Endothelial cell of umbilical vein (primary cell): ENCODE data around the gene HDAC4. TPM values are rescaled to one million over a fixed set of nuclear protein-coding genes. Genes with fewer than 3 reads are reported as not detected.

Source experiments
- BruUV-seq: library from RNA; stranded (reverse); fragments of 400-500 nt; replicated peaks from 2 replicates; lab custom pipeline; 2021; lab: Mats Ljungman, UMichigan
- CTCF ChIA-PET: fragments of 300-600, 350-600 bp; sonication (Branson Sonifier 250); formaldehyde crosslinking; loops from one replicate; lab custom pipeline; 2021; ENCODE audit warnings: antibody characterized with exemption, inconsistent platforms; lab: Charles Lee
- POLR2A ChIA-PET: fragments of 300-600, 350-600 bp; sonication (Branson Sonifier 250); formaldehyde crosslinking; loops from one replicate; lab custom pipeline; 2021; ENCODE audit warnings: antibody characterized with exemption, inconsistent platforms; lab: Charles Lee
- DNase-seq: peaks from one replicate; pipeline ENCODE4 v3.0.0-alpha.2; 2011; ENCODE audit warnings: low read depth, low spot score
- FAIRE-seq: peaks from 2 replicates; lab custom pipeline; 2011; peaks lifted over from hg19 to GRCh38; lab: Jason Lieb, UNC
- H2AFZ ChIP-seq: 2 replicates; pipeline ENCODE4 v1.6.0; 2012; ENCODE audit warnings: low read depth, low read length, control low read depth, inconsistent platforms
- H3K27ac ChIP-seq: 2 replicates; pipeline ENCODE4 v1.5.1; 2011; ENCODE audit warnings: low read depth, mild to moderate bottlenecking, control low read depth, low read length, moderate library complexity; ENCODE audit not compliant: insufficient read depth
- H3K27me3 ChIP-seq, 2 experiments: 2 replicates each; pipeline versions ENCODE4 v1.6.0 to v1.6.1; 2011; ENCODE audit warnings: low read length in 2 of 2, mixed read lengths in 1 of 2; ENCODE audit not compliant: control insufficient read depth in 2 of 2, insufficient read depth in 2 of 2
- H3K36me3 ChIP-seq, 2 experiments: 2 replicates in 1 of 2; 3 replicates in 1 of 2; pipeline ENCODE4 v1.5.1; 2011; ENCODE audit warnings: low read length in 2 of 2, mild to moderate bottlenecking in 1 of 2, moderate library complexity in 1 of 2; ENCODE audit not compliant: control insufficient read depth in 2 of 2, insufficient read depth in 2 of 2; ENCODE audit errors: extremely low read depth in 1 of 2
- H3K4me1 ChIP-seq: 3 replicates; pipeline ENCODE4 v1.5.1; 2011; ENCODE audit warnings: mild to moderate bottlenecking, low read length; ENCODE audit not compliant: control insufficient read depth, insufficient read depth; ENCODE audit errors: extremely low read depth
- H3K4me2 ChIP-seq: 2 replicates; pipeline ENCODE4 v1.6.1; 2011; ENCODE audit warnings: low read length, control low read depth, mixed read lengths; ENCODE audit not compliant: insufficient read depth
- H3K4me3 ChIP-seq, 3 experiments: fragments of 200-600 bp in 1 of 3; sonication (generic), shearing (Covaris generic) in 1 of 3; replicated peaks in 1 of 3; 2 replicates each; pipeline ENCODE4 v1.5.1; 2011 to 2016; ENCODE audit warnings: control low read depth in 3 of 3, low read length in 3 of 3, mild to moderate bottlenecking in 2 of 3, inconsistent platforms in 1 of 3, low read depth in 1 of 3, moderate library complexity in 1 of 3; ENCODE audit not compliant: insufficient read depth in 1 of 3
- H3K79me2 ChIP-seq: 2 replicates; pipeline ENCODE4 v1.6.0; 2012; ENCODE audit warnings: low read length, inconsistent platforms; ENCODE audit not compliant: control insufficient read depth, insufficient read depth
- H3K9ac ChIP-seq: replicated peaks from 2 replicates; pipeline ENCODE3; 2011; ENCODE audit warnings: low read length, control low read depth; ENCODE audit not compliant: insufficient read depth; ENCODE audit errors: extremely low read depth
- H3K9me1 ChIP-seq: replicated peaks from 3 replicates; pipeline ENCODE4 v1.6.0; 2011; ENCODE audit warnings: mild to moderate bottlenecking, low read length; ENCODE audit not compliant: control insufficient read depth, insufficient read depth; ENCODE audit errors: extremely low read depth
- H3K9me3 ChIP-seq: replicated peaks from 2 replicates; pipeline ENCODE4 v1.5.1; 2012; ENCODE audit warnings: low read length, inconsistent platforms; ENCODE audit not compliant: control insufficient read depth, insufficient read depth
- H4K20me1 ChIP-seq: replicated peaks from 2 replicates; pipeline ENCODE3; 2011; ENCODE audit warnings: mild to moderate bottlenecking, low read length; ENCODE audit not compliant: control insufficient read depth, insufficient read depth; ENCODE audit errors: extremely low read depth
- CTCF ChIP-seq, 2 donors: IDR thresholded peaks; 1 replicate in 1 of 2; 2 replicates in 1 of 2; pipeline ENCODE4 v1.5.1; 2011; ENCODE audit warnings: low read length in 2 of 2, mild to moderate bottlenecking in 2 of 2, moderate library complexity in 2 of 2, control low read depth in 1 of 2, inconsistent platforms in 1 of 2, low read depth in 1 of 2; ENCODE audit not compliant: insufficient read depth in 1 of 2; ENCODE audit errors: extremely low read depth in 1 of 2
- EZH2 ChIP-seq: IDR thresholded peaks from 2 replicates; pipeline ENCODE4 v1.6.1; 2012; ENCODE audit warnings: borderline replicate concordance, low read depth, mild to moderate bottlenecking, moderate library complexity, low read length, inconsistent platforms; ENCODE audit not compliant: severe bottlenecking
- FOS ChIP-seq: IDR thresholded peaks from 2 replicates; pipeline ENCODE4 v1.6.1; 2011; ENCODE audit warnings: mild to moderate bottlenecking, low read length, moderate library complexity, borderline replicate concordance; ENCODE audit not compliant: insufficient read depth
- GATA2 ChIP-seq: IDR thresholded peaks from 2 replicates; pipeline ENCODE4 v1.7.0; 2011; ENCODE audit warnings: low read depth, mild to moderate bottlenecking, moderate library complexity, mixed read lengths, low read length; ENCODE audit not compliant: insufficient read length, insufficient read depth
- JUN ChIP-seq: IDR thresholded peaks from 2 replicates; pipeline ENCODE4 v1.6.1; 2011; ENCODE audit warnings: borderline replicate concordance, low read depth; ENCODE audit not compliant: insufficient read length, insufficient read depth
- MAX ChIP-seq: IDR thresholded peaks from 2 replicates; pipeline ENCODE4 v1.6.1; 2011; ENCODE audit not compliant: insufficient read depth, insufficient read length
- MYC ChIP-seq: IDR thresholded peaks from one replicate; pipeline ENCODE4 v1.6.1; 2011; ENCODE audit warnings: mild to moderate bottlenecking, low read depth, low read length
- POLR2A ChIP-seq: IDR thresholded peaks from 2 replicates; pipeline ENCODE4 v1.6.1; 2012; ENCODE audit warnings: low read depth, mild to moderate bottlenecking, control low read depth, low read length
- POLR2AphosphoS5 ChIP-seq: IDR thresholded peaks from 2 replicates; pipeline ENCODE4 v1.6.1; 2012; ENCODE audit warnings: low read depth, mild to moderate bottlenecking, control low read depth, low read length, moderate library complexity; ENCODE audit not compliant: insufficient read depth
- dilution Hi-C: fragments of 300-500 bp; cut with MboI; formaldehyde crosslinking; loops from one replicate; pipeline ENCODE4 v1.15.0; 2019; ENCODE audit warnings: low sequenced_read_pairs; ENCODE audit not compliant: extremely low pct_ligation_motif_present
- intact Hi-C: fragments of 100-400 bp; cut with micrococcal nuclease; formaldehyde crosslinking; loops from one replicate; pipeline ENCODE4 v1.10.0; 2022
- polyA plus RNA-seq, 4 experiments: library from polyadenylated mRNA; depleted of rRNA in 3 of 4; stranded (reverse) in 3 of 4; unstranded in 1 of 4; fragments of >200 nt; gene quantifications; 2 replicates each; pipeline versions ENCODE4 v1.2.1 to v1.2.3, GENCODE V29; 2011 to 2012; ENCODE audit warnings: missing spikeins in 1 of 4
- total RNA-seq: library from RNA; stranded (reverse); gene quantifications from 2 replicates; pipeline ENCODE4 v1.2.3, GENCODE V29; 2021

Gene HDAC4
- total and polyA plus RNA-seq, 2 donors (not counting 3 experiments of a cell fraction or from before 2014, with no cell fraction given): 13.4 to 33.0 TPM

- no peaks in the 10 kb centered on the region for H4K20me1 ChIP-seq
- POLR2A ChIA-PET: no interaction called here
- CTCF ChIA-PET: no interaction called here
- BruUV-seq: no TSS peak
- H3K4me1 ChIP-seq: no peaks in the 10 kb centered on the region
- no peaks in the 10 kb centered on the region for H3K9me1 ChIP-seq
- H3K79me2 ChIP-seq: no peaks in the 10 kb centered on the region
- dilution Hi-C loops: no loop called here
- intact Hi-C loops: loop anchor here (10.0 kb wide), 1 partner anchor 1933 kb away; no protein-coding TSS in a partner anchor
- no peak overlapping the region for H3K4me2 ChIP-seq
- no peak overlapping the region for H2AFZ ChIP-seq
- DNase-seq (no peak), FAIRE-seq (no peak)
- no peaks in the 10 kb centered on the region for H3K9me3 ChIP-seq
- H3K27me3 ChIP-seq: no peaks in the 10 kb centered on the region
- no peak overlapping the region for H3K27ac ChIP-seq
- TF ChIP-seq FOS (no peak), MAX (no peak), POLR2A (no peak), CTCF (IDR thresholded peaks at IDR 0.05; ENCODE audit: extremely low read depth in 1 of 2, insufficient read depth in 1 of 2, low read depth in 1 of 2, low read length in 2 of 2) (no peak), POLR2AphosphoS5 (no peak), MYC (no peak), JUN (no peak), EZH2 (no peak), GATA2 (no peak)
- no peaks in the 10 kb centered on the region for H3K36me3 ChIP-seq
- no peak overlapping the region for H3K4me3 ChIP-seq
- no peak overlapping the region for H3K9ac ChIP-seq
Measured at GRCh38 chr2:239371726-239372686, 28.8 kb downstream of the HDAC4 start.
